ENCODE results near the gene CASZ1.

GRCh38 chr1:10677491-10678391, 118.7 kb downstream of the CASZ1 start:
- TF ChIP-seq, protein P1, sequence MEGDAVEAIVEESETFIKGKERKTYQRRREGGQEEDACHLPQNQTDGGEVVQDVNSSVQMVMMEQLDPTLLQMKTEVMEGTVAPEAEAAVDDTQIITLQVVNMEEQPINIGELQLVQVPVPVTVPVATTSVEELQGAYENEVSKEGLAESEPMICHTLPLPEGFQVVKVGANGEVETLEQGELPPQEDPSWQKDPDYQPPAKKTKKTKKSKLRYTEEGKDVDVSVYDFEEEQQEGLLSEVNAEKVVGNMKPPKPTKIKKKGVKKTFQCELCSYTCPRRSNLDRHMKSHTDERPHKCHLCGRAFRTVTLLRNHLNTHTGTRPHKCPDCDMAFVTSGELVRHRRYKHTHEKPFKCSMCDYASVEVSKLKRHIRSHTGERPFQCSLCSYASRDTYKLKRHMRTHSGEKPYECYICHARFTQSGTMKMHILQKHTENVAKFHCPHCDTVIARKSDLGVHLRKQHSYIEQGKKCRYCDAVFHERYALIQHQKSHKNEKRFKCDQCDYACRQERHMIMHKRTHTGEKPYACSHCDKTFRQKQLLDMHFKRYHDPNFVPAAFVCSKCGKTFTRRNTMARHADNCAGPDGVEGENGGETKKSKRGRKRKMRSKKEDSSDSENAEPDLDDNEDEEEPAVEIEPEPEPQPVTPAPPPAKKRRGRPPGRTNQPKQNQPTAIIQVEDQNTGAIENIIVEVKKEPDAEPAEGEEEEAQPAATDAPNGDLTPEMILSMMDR (IDR thresholded peaks at IDR 0.05) = no peak
- TF ChIP-seq TEAD4 (CRISPR knock-in tag; IDR thresholded peaks at IDR 0.05) = no peak
- TF ChIP-seq, protein P2, sequence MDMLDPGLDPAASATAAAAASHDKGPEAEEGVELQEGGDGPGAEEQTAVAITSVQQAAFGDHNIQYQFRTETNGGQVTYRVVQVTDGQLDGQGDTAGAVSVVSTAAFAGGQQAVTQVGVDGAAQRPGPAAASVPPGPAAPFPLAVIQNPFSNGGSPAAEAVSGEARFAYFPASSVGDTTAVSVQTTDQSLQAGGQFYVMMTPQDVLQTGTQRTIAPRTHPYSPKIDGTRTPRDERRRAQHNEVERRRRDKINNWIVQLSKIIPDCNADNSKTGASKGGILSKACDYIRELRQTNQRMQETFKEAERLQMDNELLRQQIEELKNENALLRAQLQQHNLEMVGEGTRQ (CRISPR knock-in tag; IDR thresholded peaks at IDR 0.05) = no peak
- TF ChIP-seq, protein P3, sequence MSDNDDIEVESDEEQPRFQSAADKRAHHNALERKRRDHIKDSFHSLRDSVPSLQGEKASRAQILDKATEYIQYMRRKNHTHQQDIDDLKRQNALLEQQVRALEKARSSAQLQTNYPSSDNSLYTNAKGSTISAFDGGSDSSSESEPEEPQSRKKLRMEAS (CRISPR knock-in tag; IDR thresholded peaks at IDR 0.05) = no peak
- TF ChIP-seq NR3C1 (CRISPR knock-in tag; conservative IDR thresholded peaks at IDR 0.05; ENCODE audit: low read depth) = no peak
- no peak for TF ChIP-seq JUN (CRISPR knock-in tag; IDR thresholded peaks at IDR 0.05)
- TF ChIP-seq ZBTB43 (CRISPR knock-in tag; IDR thresholded peaks at IDR 0.05) = no peak
- no peak for TF ChIP-seq NR2C2 (CRISPR knock-in tag; IDR thresholded peaks at IDR 0.05)
- no peak for TF ChIP-seq MXD4 (CRISPR knock-in tag; IDR thresholded peaks at IDR 0.05; ENCODE audit: borderline replicate concordance)
- no peak for TF ChIP-seq ZNF219 (CRISPR knock-in tag; IDR thresholded peaks at IDR 0.05; ENCODE audit: borderline replicate concordance)

All from WTC11 (cell line).